ENCODE results near the gene FCRL4.

GRCh38 chr1:157618190-157618589, 20.3 kb upstream of the FCRL4 start:
- TF ChIP-seq POLR2A (IDR thresholded peaks at IDR 0.05) (no peak), CTCF (IDR thresholded peaks at IDR 0.05) (no peak)
